ENCODE results near the gene B4GALT5.
"Not testable (repeated sequence)": the region's sequence is repeated elsewhere in the genome, so short reads cannot be mapped to it uniquely, and the experiment has no call there.

The B4GALT5 gene

GRCh38 chr20:49729780-49730179 lies 16.1 kb upstream of the B4GALT5 start:
- DNase-seq, result no peak

GRCh38 chr20:49727894-49728885 lies 14.5 kb upstream of the B4GALT5 start:
- DNase-seq, result no peak

- DNase-seq, result no peak
Observed at GRCh38 chr20:49727478-49727877, 13.8 kb upstream of the B4GALT5 start.

- no peak for DNase-seq
Observed at GRCh38 chr20:49725694-49726093, 12.0 kb upstream of the B4GALT5 start.

GRCh38 chr20:49725224-49725606 lies 11.5 kb upstream of the B4GALT5 start:
- not testable (repeated sequence) for DNase-seq

GRCh38 chr20:49724408-49725223 lies 10.9 kb upstream of the B4GALT5 start:
- DNase-seq, result peak; percentile 31

- DNase-seq, result not testable (repeated sequence)
Observed at GRCh38 chr20:49723758-49724157, 10.1 kb upstream of the B4GALT5 start.

- not testable (repeated sequence) for DNase-seq
Observed at GRCh38 chr20:49721326-49721725, 7.6 kb upstream of the B4GALT5 start.

- DNase-seq, result no peak
Observed at GRCh38 chr20:49715466-49715865, 1.8 kb upstream of the B4GALT5 start.

- no peak for DNase-seq
Observed at GRCh38 chr20:49712996-49713752, 504 bp downstream of the B4GALT5 start.

GRCh38 chr20:49712646-49712995 lies 1.1 kb downstream of the B4GALT5 start:
- DNase-seq, result no peak

- DNase-seq, result no peak
Observed at GRCh38 chr20:49712118-49712517, 1.6 kb downstream of the B4GALT5 start.

GRCh38 chr20:49711667-49711987 lies 2.1 kb downstream of the B4GALT5 start:
- DNase-seq, result no peak

- no peak for DNase-seq
Observed at GRCh38 chr20:49710971-49711666, 2.6 kb downstream of the B4GALT5 start.

- DNase-seq, result no peak
Observed at GRCh38 chr20:49707118-49707517, 6.6 kb downstream of the B4GALT5 start.

GRCh38 chr20:49706630-49707091 lies 7.0 kb downstream of the B4GALT5 start:
- no peak for DNase-seq

- not testable (repeated sequence) for DNase-seq
Observed at GRCh38 chr20:49705893-49706292, 7.8 kb downstream of the B4GALT5 start.

GRCh38 chr20:49705358-49705757 lies 8.3 kb downstream of the B4GALT5 start:
- DNase-seq, result no peak

GRCh38 chr20:49704932-49705336 lies 8.7 kb downstream of the B4GALT5 start:
- no peak for DNase-seq

- no peak for DNase-seq
Observed at GRCh38 chr20:49701916-49702315, 11.8 kb downstream of the B4GALT5 start.

GRCh38 chr20:49701241-49701790 lies 12.4 kb downstream of the B4GALT5 start:
- no peak for DNase-seq

Data from kidney glomerular epithelial cell (primary cell).